A673 (cell line): ENCODE data around the gene SURF6. TPM values are rescaled to one million over a fixed set of nuclear protein-coding genes. Genes with fewer than 3 reads are reported as not detected.

Experiments used
- BruUV-seq: library from RNA; stranded (reverse); fragments of 400-500 nt; replicated peaks from 2 replicates; lab custom pipeline; 2021; lab: Mats Ljungman, UMichigan
- CTCF ChIA-PET: fragments of 300-600 bp; sonication (Branson Sonifier 250); formaldehyde crosslinking; loops from one replicate; lab custom pipeline; 2022; ENCODE audit warnings: antibody characterized with exemption; lab: Charles Lee
- POLR2A ChIA-PET: fragments of 300-600 bp; sonication (Branson Sonifier 250); formaldehyde crosslinking; loops from one replicate; lab custom pipeline; 2022; ENCODE audit warnings: antibody characterized with exemption; ENCODE audit not compliant: low non-redundant PET; lab: Charles Lee
- DNase-seq: peaks from one replicate; pipeline ENCODE4 v3.0.0-alpha.2; 2015; ENCODE audit warnings: low spot score
- H3K27ac ChIP-seq: fragments of 200-600 bp; sonication (generic); 2 replicates; pipeline ENCODE4 v1.5.1; 2016; ENCODE audit warnings: mixed run types, low read depth, mild to moderate bottlenecking, mixed read lengths, antibody characterized with exemption, low read length; ENCODE audit not compliant: poor library complexity, severe bottlenecking
- H3K27me3 ChIP-seq: fragments of 200-600 bp; sonication (generic); replicated peaks from 2 replicates; pipeline ENCODE4 v1.6.1; 2017; ENCODE audit warnings: mixed run types, low read depth, mild to moderate bottlenecking, mixed read lengths, antibody characterized with exemption, low read length; ENCODE audit not compliant: insufficient read depth, poor library complexity
- H3K36me3 ChIP-seq: fragments of 200-600 bp; sonication (generic); 2 replicates; pipeline ENCODE4 v1.6.1; 2016; ENCODE audit warnings: mixed run types, mild to moderate bottlenecking, mixed read lengths, antibody characterized with exemption, low read length; ENCODE audit not compliant: insufficient read depth, poor library complexity, severe bottlenecking
- H3K4me1 ChIP-seq: fragments of 200-600 bp; sonication (generic); 2 replicates; pipeline ENCODE4 v1.6.1; 2017; ENCODE audit warnings: mixed run types, mild to moderate bottlenecking, mixed read lengths, antibody characterized with exemption, low read length; ENCODE audit not compliant: insufficient read depth, poor library complexity, severe bottlenecking
- H3K4me3 ChIP-seq: fragments of 200-600 bp; sonication (generic); 2 replicates; pipeline ENCODE4 v1.5.1; 2016; ENCODE audit warnings: low read depth, mixed run types, mild to moderate bottlenecking, mixed read lengths, low read length; ENCODE audit not compliant: poor library complexity, severe bottlenecking
- H3K9me3 ChIP-seq: fragments of 200-600 bp; sonication (generic); 2 replicates; pipeline ENCODE4 v1.6.1; 2016; ENCODE audit warnings: mixed run types, low read depth, mild to moderate bottlenecking, mixed read lengths, antibody characterized with exemption, low read length; ENCODE audit not compliant: poor library complexity, severe bottlenecking
- EZH2 ChIP-seq: fragments of 200-600 bp; sonication (generic); IDR thresholded peaks from 2 replicates; pipeline ENCODE4 v1.6.1; 2017; ENCODE audit warnings: borderline replicate concordance, low read depth, mild to moderate bottlenecking, mixed read lengths, antibody characterized with exemption, low read length; ENCODE audit not compliant: poor library complexity, severe bottlenecking
- intact Hi-C: fragments of 100-400 bp; cut with micrococcal nuclease; formaldehyde crosslinking; loops from one replicate; pipeline ENCODE4 v1.10.0; 2022; ENCODE audit not compliant: unreplicated experiment
- total RNA-seq: library from RNA; stranded (reverse); gene quantifications from 2 replicates; pipeline ENCODE4 v1.2.3, GENCODE V29; 2021
- TF ChIP-seq, protein P1 (sequence below): fragments of 300-800, 200-600 bp; sonication (generic); conservative IDR thresholded peaks from 2 replicates; pipeline ENCODE4 v1.5.1; 2017; ENCODE audit warnings: low read depth, mild to moderate bottlenecking, antibody characterized with exemption, low read length, moderate library complexity, mixed read lengths

The SURF6 gene
- total RNA-seq, 1 experiment from 2014 or later: 36.6 TPM

DNA sequence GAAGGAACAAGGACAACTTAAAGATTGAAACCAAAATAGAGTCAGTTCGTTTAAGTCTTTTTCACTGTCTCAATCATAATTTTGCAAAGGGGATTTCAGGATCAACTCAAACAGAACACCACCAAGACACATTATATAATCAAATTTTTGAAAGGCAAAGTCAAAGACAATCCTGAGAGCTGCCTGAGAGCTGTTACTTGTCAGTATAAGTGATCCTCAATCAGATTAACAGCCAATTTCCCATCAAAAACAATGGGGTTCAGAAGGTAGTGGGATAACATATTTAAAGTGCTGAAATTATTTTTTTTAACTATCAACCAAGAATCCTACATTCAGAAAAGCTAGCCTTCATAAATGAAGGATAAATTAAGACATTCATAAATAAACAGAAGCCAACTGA lies 41.7 kb downstream of the SURF6 start:
- Histone ChIP-seq H3K36me3 (no peaks in the 10 kb centered on the region), H3K4me1 (no peaks in the 10 kb centered on the region), H3K27ac (no peak overlapping the region), H3K27me3 (peaks cover 40% of the 10 kb centered on the region), H3K4me3 (no peak overlapping the region), H3K9me3 (peaks cover 32% of the 10 kb centered on the region)
- ChIA-PET POLR2A (no interaction called here), CTCF (no interaction called here)
- no TSS peak for BruUV-seq
- DNase-seq: no peak
- intact Hi-C loops: no loop called here
- no peak for TF ChIP-seq EZH2
- TF ChIP-seq, protein P1, sequence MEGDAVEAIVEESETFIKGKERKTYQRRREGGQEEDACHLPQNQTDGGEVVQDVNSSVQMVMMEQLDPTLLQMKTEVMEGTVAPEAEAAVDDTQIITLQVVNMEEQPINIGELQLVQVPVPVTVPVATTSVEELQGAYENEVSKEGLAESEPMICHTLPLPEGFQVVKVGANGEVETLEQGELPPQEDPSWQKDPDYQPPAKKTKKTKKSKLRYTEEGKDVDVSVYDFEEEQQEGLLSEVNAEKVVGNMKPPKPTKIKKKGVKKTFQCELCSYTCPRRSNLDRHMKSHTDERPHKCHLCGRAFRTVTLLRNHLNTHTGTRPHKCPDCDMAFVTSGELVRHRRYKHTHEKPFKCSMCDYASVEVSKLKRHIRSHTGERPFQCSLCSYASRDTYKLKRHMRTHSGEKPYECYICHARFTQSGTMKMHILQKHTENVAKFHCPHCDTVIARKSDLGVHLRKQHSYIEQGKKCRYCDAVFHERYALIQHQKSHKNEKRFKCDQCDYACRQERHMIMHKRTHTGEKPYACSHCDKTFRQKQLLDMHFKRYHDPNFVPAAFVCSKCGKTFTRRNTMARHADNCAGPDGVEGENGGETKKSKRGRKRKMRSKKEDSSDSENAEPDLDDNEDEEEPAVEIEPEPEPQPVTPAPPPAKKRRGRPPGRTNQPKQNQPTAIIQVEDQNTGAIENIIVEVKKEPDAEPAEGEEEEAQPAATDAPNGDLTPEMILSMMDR: no peak

GRCh38 chr9:133290751-133291302 lies 45.2 kb downstream of the SURF6 start:
- Histone ChIP-seq H3K4me1 (no peaks in the 10 kb centered on the region), H3K27ac (no peak overlapping the region), H3K9me3 (peaks cover 32% of the 10 kb centered on the region), H3K36me3 (no peaks in the 10 kb centered on the region), H3K4me3 (no peak overlapping the region), H3K27me3 (peaks cover 20% of the 10 kb centered on the region)
- ChIA-PET CTCF (no interaction called here), POLR2A (no interaction called here)
- no peak for TF ChIP-seq EZH2
- TF ChIP-seq, protein P1: no peak
- DNase-seq: no peak
- no TSS peak for BruUV-seq
- intact Hi-C loops: no loop called here

DNA sequence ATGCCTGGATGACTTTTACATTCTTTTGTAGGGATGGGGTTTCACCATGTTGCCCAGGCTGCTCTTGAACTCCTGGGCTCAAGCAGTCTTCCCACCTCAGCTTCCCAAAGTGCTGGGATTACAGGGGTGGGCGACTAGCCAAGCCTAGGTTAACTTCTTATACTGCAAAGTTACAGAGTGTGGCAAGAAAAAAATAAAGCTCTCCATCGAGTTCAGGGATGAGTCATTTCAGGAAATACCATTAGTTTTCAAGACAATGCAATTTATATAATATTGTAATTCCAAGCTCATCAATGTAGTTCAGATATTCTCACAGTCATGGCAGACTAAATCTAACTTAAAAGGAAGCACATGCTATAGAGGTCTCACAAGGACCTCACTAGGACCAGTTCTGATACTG lies 49.5 kb downstream of the SURF6 start:
- POLR2A ChIA-PET: no interaction called here
- Histone ChIP-seq H3K4me1 (no peaks in the 10 kb centered on the region), H3K4me3 (no peak overlapping the region), H3K27me3 (no peaks in the 10 kb centered on the region), H3K9me3 (peaks cover 18% of the 10 kb centered on the region), H3K36me3 (no peaks in the 10 kb centered on the region), H3K27ac (no peak overlapping the region)
- intact Hi-C loops: no loop called here
- no TSS peak for BruUV-seq
- TF ChIP-seq, protein P1: no peak
- TF ChIP-seq EZH2: no peak
- CTCF ChIA-PET: no interaction called here
- DNase-seq: no peak
